ENCODE measurements around the gene OR1S1.
"Not testable (repeated sequence)": the region's sequence is repeated elsewhere in the genome, so short reads cannot be mapped to it uniquely, and the experiment has no call there.

The OR1S1 gene

DNA sequence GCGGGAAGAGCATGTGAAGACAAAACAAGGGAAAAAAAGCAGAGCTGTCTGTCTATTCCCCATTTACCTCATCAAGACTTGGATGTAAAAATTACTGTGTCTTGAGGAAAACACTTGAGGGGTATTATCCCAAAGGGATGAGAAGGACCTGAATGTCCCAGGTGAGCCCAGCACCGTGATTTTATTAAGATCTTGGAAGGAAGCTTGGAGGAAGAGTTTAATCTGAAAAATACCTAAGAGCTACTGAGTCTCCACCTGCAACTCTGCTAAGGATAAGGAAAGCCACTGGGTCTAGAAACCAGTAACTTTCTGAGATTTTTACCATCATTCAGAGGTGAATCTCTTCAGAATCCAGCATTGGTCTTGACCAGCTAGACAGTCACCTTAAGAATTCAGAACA is at the start of gene OR1S1:
OR1S1 (plus strand) TSS at position 301 of the 400 bp plus-strand sequence.
- not testable (repeated sequence) for DNase-seq (ENCODE audit: low read depth in 2 of 3, low spot score in 1 of 3)

DNA sequence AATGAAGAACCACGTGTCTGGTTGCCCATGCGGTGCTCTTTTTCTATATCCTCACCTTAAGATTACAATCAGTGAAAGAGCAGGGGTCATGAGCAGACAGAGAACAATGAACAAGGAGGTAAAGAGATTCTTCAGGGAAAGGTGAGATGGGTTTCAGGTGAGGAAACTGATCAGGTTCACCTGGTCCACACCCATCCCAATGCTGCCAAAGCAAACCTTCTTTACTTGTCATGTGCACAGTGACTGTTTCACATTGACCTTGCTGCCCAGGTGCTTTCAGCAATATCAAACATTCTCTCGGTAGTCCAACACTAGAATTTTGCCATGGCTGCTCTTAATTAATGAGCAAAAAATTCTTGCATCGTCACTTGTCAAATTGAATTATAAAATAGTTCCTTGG is 48.1 kb upstream of the OR1S1 start:
- no peak for DNase-seq (ENCODE audit: low read depth in 2 of 3, low spot score in 1 of 3)

DNA sequence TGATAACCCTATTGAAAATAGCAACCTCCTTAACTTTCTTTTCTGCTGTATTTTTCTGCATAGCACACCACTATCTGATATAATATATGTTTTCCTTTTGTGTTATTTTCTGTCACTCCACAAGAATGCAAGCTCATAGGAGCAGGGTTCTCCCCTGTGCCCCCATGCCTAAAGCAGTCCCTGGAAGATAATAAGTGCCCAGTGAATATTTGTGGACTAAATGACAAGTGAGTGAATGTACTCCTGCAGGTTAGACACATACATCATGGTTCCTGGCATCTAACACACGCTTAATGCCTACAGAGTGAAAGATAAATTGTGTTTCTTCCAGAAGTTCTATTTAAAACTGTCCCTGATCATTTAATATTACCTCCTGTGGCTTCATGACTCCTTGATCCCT is 47.5 kb upstream of the OR1S1 start:
- no peak for DNase-seq (ENCODE audit: low read depth in 2 of 3, low spot score in 1 of 3)

DNA sequence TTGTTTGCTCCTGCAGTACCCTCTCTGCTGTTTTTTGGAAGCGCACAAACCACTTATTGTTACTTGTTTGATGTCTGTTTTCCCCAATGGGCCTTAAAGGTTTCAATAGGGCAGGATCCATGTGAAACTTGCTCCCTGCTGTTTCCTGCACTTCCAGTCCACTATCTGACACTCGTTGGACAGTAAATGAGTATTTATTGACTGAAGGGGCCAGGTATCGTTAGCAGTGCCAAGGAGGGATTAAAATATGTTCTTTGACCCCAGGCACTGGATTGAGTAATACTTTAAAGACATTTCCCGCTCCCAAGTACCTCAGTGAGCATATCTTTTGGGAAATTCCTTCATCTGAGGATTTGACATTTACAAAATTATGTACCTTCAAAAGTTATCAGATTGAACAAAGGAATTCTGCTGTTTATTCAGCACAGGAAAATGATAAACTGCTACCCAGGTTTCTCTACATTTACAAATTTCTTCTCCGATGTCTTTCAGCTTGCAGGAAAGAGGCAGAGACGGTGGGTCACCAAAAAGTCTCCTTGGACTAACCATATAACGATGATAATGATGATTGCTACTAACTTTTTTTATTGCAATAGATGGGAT is 46.9 kb upstream of the OR1S1 start:
- no peak for DNase-seq (ENCODE audit: low read depth in 2 of 3, low spot score in 1 of 3)

DNA sequence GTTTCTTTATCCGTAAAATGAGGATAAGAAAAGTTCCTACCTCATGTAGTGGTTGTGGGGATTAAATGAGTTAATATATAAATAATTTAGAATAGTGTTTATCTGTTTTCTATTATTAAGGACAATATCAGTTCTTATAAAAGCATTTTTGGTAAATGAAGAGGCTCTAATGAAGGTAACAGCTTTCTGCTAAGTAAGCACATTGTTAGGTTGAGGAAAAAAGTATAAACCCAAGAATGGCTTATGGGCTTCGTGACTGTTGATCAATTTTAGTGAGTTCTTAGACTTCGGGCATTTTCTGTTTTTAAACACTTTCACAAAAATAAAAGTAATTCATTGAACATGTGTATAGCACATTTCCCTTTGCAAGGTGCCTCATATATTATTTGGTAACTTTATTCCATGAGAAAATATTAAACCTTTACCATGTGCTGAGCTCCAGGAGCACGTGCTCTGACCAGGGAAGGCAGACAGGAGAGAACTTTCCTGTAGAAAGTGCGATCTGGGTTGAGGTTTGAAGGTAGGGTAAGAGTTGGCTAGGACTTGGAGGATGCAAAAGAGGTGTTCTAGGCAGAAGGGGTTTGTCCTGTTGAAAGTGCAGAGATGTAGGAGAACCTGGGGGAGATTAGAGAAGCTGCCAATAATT is 35.0 kb upstream of the OR1S1 start:
- DNase-seq (ENCODE audit: low read depth in 2 of 3, low spot score in 1 of 3): no peak

DNA sequence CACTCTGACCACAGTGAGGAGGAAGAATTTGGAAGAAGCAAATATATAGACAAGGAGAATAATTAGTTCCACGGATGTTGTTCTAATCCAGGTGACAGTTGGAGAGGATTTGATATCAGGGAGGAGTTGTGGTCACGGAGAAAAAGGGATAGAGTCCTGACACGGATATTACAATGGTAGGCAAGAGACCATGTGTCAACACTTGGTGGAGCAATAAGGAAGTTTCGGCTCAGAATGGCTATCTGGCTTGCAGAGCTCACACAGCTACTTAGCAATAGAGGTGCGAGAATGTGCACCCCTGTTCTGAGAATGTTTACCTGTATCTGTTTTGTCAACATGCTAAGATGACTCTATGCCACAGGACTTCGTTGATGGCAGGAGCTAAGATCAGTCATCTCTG is 34.1 kb upstream of the OR1S1 start:
- no peak for DNase-seq (ENCODE audit: low read depth in 2 of 3, low spot score in 1 of 3)

DNA sequence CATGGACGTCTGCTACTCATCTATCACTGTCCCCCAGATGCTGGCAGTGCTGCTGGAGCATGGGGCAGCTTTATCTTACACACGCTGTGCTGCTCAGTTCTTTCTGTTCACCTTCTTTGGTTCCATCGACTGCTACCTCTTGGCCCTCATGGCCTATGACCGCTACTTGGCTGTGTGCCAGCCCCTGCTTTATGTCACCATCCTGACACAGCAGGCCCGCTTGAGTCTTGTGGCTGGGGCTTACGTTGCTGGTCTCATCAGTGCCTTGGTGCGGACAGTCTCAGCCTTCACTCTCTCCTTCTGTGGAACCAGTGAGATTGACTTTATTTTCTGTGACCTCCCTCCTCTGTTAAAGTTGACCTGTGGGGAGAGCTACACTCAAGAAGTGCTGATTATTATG is 32.9 kb upstream of the OR1S1 start:
- no peak for DNase-seq (ENCODE audit: low read depth in 2 of 3, low spot score in 1 of 3)

DNA sequence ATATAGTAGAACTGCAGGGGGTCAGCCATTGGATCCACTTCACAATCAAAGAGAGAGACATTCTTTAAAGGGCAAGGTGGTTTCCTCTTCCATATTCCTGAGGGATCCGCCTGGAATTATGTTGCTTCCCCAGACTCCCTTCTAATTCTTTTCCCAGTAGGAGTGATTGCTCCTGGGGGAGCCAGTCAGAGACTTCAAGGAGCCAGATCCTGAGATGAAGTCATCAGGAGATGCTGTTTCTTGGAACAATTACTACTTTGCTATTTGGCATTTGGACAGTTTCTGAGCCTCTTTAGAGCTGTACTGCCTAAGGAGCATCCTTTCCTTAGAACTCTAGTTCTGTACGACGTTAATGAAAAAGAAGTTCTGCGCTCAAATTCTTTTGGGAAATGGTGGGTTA is 25.6 kb upstream of the OR1S1 start:
- DNase-seq (ENCODE audit: low read depth in 2 of 3, low spot score in 1 of 3): no peak

DNA sequence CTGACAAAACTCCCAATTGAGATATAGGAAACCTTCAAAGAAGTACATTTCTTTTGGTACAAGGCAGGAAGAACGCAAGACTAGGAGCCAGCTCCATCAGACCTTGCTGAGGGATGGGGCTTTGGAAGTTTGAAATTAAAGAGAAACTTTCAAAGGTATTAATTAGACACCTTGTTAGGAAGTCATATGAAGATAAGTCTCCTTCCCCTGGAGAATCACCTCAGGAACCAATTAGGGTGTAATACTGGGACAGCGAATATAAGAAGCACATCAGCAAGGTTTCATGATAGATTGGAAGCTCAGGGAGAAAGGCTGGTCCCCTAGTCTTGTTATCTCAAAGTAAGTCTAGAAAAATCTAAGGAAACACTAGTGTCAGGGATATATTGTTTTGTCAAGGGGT is 23.8 kb upstream of the OR1S1 start, which contains the start of gene OR9Q2:
OR9Q2 (plus strand) TSS at position 301 of the 400 bp plus-strand sequence. CDS start 1,421 bp downstream, outside the sequence.
- no peak for DNase-seq (ENCODE audit: low read depth in 2 of 3, low spot score in 1 of 3)

DNA sequence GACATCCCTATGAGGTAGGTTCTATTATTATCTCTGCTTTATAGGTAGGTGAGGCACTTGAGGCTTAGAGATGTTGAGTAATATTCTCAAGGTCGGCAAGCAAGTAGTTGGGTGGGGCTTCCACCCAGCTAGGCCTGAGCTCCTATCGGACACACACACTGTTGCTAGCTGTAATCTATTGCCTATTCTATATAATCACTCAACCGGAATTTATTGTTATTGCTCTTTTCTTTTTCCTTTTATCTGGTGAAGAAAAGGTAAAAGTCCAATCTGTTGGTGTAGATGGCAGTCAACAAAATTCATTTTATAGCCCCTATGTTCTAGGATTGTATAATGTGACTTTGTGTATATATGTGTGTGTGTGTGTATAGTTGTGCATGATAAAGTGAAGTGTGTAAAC is 20.3 kb upstream of the OR1S1 start:
- no peak for DNase-seq (ENCODE audit: low read depth in 2 of 3, low spot score in 1 of 3)

DNA sequence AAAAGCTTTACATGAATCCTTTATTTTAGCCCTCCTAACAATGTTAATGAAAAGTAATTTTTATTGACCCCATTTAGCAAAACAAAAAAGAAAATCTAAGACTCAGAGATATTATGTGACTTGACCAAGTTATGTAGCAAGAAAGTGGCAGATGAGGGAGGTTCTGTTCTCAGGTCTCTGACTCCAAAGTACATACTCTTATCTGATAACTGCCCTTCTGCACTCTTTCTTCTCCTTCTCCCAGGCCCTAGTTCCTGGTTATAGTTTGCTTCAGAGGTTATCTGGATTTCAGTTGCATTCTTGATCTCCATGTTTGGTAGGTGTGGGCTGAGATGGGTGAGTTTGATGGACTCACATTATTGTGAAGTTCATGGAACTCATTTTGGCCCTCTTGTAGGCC is 19.1 kb upstream of the OR1S1 start:
- DNase-seq (ENCODE audit: low read depth in 2 of 3, low spot score in 1 of 3): no peak

DNA sequence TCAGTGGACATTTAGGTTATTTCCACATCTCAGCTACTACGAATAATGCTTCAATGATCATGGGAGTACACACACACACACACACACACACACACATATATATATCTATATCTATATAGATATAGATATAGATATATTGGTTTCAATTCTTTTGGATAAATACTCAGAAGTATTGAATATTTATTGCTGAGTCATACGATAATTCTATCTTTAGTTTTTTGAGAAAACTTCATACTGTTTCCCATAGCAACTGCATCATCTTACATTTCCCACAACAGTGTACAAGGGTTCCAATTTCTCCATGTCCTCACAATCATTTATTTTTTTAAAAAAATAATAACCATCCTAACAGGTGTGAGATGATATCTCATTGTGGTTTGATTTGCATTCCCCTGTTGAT is 16.6 kb upstream of the OR1S1 start:
- DNase-seq (ENCODE audit: low read depth in 2 of 3, low spot score in 1 of 3): no peak

DNA sequence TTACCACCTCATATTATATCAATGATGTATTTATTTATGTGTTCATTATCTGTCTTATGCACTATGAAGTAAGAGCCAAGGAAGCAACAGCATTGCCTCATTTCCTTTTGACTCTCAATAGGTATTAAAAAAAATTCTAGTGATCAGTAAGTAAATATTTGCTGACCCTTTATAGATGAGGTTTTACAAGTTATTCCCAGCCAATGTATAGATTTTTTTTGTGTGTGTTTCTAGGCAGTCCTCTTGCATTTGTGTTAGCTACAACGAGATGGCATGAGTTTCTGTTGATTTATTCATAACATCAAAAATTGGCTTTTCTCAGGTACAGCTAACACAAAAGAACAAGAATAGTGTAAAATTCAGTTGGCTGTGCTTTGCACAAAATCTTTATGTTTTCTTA is 13.2 kb upstream of the OR1S1 start:
- DNase-seq (ENCODE audit: low read depth in 2 of 3, low spot score in 1 of 3): no peak

DNA sequence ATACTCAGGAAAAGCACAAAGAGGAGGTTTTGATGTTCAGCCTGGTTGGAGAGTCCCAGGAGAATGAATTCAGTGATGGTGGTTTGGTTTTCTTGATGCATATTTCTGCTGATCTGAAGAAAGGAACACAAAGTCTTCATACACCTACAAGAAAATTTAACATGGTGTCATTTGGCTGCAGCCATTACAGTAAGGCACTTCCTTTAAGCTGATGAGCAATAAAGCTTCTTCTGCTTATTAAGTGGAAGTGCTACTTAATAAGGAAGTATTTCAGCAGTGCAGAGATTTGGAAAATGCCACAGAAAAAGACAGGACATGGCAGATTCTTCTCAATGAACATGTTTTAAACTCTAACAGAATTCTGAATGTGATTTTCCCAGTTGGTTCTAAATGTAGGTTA is 8.5 kb upstream of the OR1S1 start, which contains the start of gene OR1S2:
OR1S2 (minus strand) TSS at position 101 of the 400 bp plus-strand sequence; CDS start at position 101, 0 bp downstream.
- no peak for DNase-seq (ENCODE audit: low read depth in 2 of 3, low spot score in 1 of 3)

DNA sequence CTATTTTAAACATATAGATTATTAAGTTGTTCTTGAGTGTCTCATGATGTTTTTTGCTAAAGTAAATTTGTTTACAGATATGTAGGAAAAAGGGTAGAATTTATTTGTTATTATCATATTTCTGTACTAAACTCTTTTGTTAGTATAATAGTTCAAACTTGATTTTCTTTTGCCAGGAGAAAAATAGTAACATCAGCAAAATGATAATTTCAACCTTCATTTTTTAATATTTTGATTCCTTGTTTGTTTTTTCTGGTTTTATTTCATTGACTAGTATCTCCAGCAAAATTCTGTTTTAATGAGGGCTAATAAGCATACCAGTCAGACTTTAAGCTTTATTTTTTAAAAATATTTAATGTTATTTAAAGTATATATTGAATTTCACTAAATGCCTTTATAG is 4.0 kb downstream of the OR1S1 start:
- DNase-seq (ENCODE audit: low read depth in 2 of 3, low spot score in 1 of 3): no peak

DNA sequence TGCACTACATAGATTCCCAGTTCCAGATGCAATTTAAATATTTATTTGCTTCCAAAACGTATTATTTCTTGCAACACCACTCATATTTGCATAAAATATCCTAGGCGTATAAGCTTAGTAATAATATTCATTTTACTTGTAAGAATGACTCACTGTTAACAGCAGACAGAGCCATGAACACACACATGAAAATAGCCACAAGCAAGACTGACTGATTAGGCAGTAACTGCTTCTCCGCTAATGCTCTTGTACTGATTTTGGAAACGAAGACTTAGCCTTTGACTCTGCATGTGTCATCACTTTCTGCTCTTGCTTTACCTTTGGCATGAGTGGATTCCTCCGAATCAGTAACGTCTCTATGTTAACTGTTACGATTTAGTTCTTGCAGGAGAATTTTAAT is 10.2 kb downstream of the OR1S1 start:
- no peak for DNase-seq (ENCODE audit: low read depth in 2 of 3, low spot score in 1 of 3)

DNA sequence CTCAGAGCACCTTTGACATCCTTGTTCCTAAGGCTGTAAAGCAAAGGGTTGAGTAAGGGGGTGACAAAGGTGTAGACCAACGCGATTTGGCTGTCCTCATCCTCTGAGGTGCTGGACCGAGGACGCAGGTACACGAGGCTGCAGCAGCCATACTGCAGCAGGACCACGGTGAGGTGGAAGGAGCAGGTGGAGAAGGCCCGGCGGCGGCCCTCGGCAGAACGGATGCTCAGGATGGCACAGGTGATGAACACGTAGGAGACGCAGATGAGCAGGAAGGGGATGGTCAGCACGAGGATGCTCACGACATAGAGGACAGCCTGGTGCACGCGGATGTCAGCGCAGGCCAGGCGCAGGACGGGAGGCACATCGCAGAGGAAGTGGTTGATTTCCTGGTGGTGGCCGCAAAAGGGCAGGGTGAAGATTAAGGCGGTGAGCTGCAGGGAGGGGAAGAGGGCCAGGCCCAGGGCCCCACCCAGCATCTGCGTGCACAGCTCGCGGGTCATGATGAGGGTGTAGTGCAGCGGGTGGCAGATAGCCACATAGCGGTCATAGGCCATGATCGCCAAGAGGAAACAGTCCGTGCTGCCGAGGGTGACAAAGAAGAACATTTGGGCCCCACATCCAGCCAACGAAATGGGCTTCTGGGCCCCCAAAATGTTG is 15.6 kb downstream of the OR1S1 start:
- no peak for DNase-seq (ENCODE audit: low read depth in 2 of 3, low spot score in 1 of 3)

DNA sequence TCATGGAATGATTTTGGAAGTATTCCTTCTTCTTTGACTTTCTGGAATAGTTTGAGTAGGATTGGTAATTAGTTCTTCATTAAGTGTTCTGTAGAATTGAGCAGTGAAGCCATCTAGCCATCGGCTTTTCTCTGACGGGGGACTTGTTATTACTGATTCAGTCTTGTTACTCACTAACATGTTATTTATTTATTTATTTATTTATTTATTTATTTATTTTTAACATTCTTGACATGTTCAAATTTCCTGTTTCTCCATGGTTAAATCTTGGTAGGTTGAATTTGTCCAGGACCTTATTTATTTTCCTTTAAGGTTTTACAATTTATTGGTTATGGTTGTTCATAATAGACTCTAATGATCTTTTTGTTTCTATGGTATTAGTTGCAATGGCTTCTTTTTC is 31.4 kb downstream of the OR1S1 start:
- no peak for DNase-seq (ENCODE audit: low read depth in 2 of 3, low spot score in 1 of 3)

DNA sequence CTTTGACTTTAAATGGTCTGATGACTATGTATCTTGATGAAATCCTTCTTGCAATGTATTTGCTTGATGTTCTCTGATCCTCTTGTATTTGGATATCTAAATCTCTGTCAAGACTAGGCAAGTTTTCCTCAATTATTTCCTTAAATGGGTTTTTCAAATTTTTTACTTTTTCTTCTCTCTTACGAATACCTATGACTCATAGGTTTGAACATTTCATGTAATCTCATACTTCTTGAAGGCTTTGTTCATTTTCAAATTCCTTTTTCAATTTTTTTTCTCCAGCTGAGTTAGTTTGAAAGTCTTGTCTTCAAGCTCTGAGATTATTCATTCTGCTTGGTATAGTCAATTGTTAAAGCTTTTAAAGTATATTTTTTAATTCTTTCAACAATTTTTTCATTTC is 42.4 kb downstream of the OR1S1 start:
- DNase-seq (ENCODE audit: low read depth in 2 of 3, low spot score in 1 of 3): no peak

DNA sequence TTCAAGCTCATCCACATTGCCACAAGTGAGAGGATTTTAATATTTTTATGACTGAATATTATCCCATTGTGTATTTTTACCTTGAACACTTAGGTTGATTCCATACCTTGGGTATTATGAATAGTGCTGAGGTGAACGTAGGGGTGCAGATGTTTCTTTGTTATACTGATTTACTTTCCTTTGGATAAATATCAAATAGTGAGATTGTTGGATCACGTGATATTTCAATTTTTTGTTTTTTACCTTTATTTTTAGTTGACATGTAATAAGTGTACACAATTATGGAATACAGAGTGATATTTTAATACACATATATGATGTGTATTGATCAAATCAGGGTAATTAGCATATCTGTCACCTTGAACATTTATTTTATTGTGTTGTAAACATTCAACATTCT is 47.5 kb downstream of the OR1S1 start:
- DNase-seq (ENCODE audit: low read depth in 2 of 3, low spot score in 1 of 3): no peak

Measured in stimulated activated CD4-positive, alpha-beta T cell treated with anti-CD3 and anti-CD28 coated beads, Interleukin-12 subunit alpha, Interleukin-12 subunit beta, amount 100 ng/mL, for 48 hours (primary cell).